GM23248 (cell line): ENCODE measurements around the gene IGF1R. TPM values are rescaled to one million over a fixed set of nuclear protein-coding genes. Genes with fewer than 3 reads are reported as not detected.

Experiments used
- DNase-seq: peaks from one replicate; pipeline ENCODE4 v3.0.0-alpha.2; 2015
- H2AFZ ChIP-seq: fragments of 200-600 bp; sonication (generic); 2 replicates; pipeline ENCODE4 v1.6.1; 2016; ENCODE audit warnings: antibody characterized with exemption
- H3F3A ChIP-seq: fragments of 200-600 bp; sonication (generic); 2 replicates; pipeline ENCODE4 v1.6.1; 2016; ENCODE audit warnings: mild to moderate bottlenecking, antibody characterized with exemption, mixed run types; ENCODE audit not compliant: insufficient read depth
- H3K27ac ChIP-seq: fragments of 200-600 bp; sonication (generic); 2 replicates; pipeline ENCODE4 v1.5.1; 2016; ENCODE audit warnings: mild to moderate bottlenecking
- H3K27me3 ChIP-seq: fragments of 200-600 bp; sonication (generic); replicated peaks from 2 replicates; pipeline ENCODE4 v1.6.1; 2016; ENCODE audit warnings: mild to moderate bottlenecking; ENCODE audit not compliant: insufficient read depth
- H3K36me3 ChIP-seq: fragments of 200-600 bp; sonication (generic); 2 replicates; pipeline ENCODE4 v1.6.1; 2016; ENCODE audit warnings: low read depth, mild to moderate bottlenecking
- H3K4me1 ChIP-seq: fragments of 200-600 bp; sonication (generic); 2 replicates; pipeline ENCODE4 v1.6.1; 2016; ENCODE audit warnings: mild to moderate bottlenecking; ENCODE audit not compliant: insufficient read depth
- H3K4me2 ChIP-seq: fragments of 200-600 bp; sonication (generic); one replicate; pipeline ENCODE4 v1.6.1; 2016; ENCODE audit warnings: mild to moderate bottlenecking; ENCODE audit not compliant: unreplicated experiment
- H3K4me3 ChIP-seq: fragments of 200-600 bp; sonication (generic); 2 replicates; pipeline ENCODE4 v1.5.1; 2016; ENCODE audit warnings: mild to moderate bottlenecking
- H3K79me2 ChIP-seq: fragments of 200-600 bp; sonication (generic); 2 replicates; pipeline ENCODE4 v1.6.1; 2016; ENCODE audit warnings: mild to moderate bottlenecking; ENCODE audit not compliant: insufficient read depth
- H3K9ac ChIP-seq: fragments of 200-600 bp; sonication (generic); 2 replicates; pipeline ENCODE4 v1.6.1; 2016; ENCODE audit warnings: mild to moderate bottlenecking
- H3K9me2 ChIP-seq: fragments of 200-600 bp; sonication (generic); 2 replicates; pipeline ENCODE4 v1.6.1; 2016; ENCODE audit warnings: mixed run types, mild to moderate bottlenecking, moderate library complexity; ENCODE audit not compliant: insufficient read depth
- H3K9me3 ChIP-seq: fragments of 200-600 bp; sonication (generic); one replicate; pipeline ENCODE4 v1.6.1; 2017; ENCODE audit warnings: low read depth
- H4K20me1 ChIP-seq: fragments of 200-600 bp; sonication (generic); 2 replicates; pipeline ENCODE4 v1.6.0; 2016; ENCODE audit not compliant: insufficient read depth
- EZH2 ChIP-seq: fragments of 200-600 bp; sonication (generic); IDR thresholded peaks from 2 replicates; pipeline ENCODE4 v1.6.1; 2018; ENCODE audit warnings: antibody characterized with exemption, mild to moderate bottlenecking; ENCODE audit not compliant: insufficient read depth, poor library complexity, severe bottlenecking
- EZH2phosphoT487 ChIP-seq: fragments of 200-600 bp; sonication (generic); IDR thresholded peaks from 2 replicates; pipeline ENCODE4 v1.6.1; 2018; ENCODE audit warnings: antibody characterized with exemption, moderate library complexity, mild to moderate bottlenecking, low read depth; ENCODE audit not compliant: insufficient read depth
- WGBS, 2 experiments: methylation state at CpG; one replicate each; pipeline ENCODE4 v1.1.6; 2015 to 2017; ENCODE audit warnings: low lambda C conversion rate in 2 of 2, low coverage in 1 of 2; ENCODE audit errors: missing lambda C conversion rate in 2 of 2; 5-methylcytosine and 5-hydroxymethylcytosine counted together
- in situ Hi-C: fragments of 300-500 bp; cut with MboI; formaldehyde crosslinking; loops from 2 replicates; pipeline ENCODE4 v1.15.0; 2020
- polyA plus RNA-seq: library from polyadenylated mRNA; unstranded; fragments of >200 nt; fragmentation: Nextera tagmentation; extraction: Ambion mirVana; gene quantifications from 2 replicates; pipeline ENCODE4 v1.2.1, GENCODE V29; 2016
- total RNA-seq: library from RNA; depleted of rRNA; stranded (reverse); fragments of >200 nt; shearing (Covaris generic); gene quantifications from 2 replicates; pipeline ENCODE4 v1.2.3, GENCODE V29; 2014

IGF1R gene
- total and polyA plus RNA-seq, 2 experiments from 2014 or later = 22.0 to 48.6 TPM

- DNase-seq = no peak
- Histone ChIP-seq H3K36me3 (no peaks in the 10 kb centered on the region), H3K4me2 (peak overlapping the region; percentile 3), H3F3A (no peaks in the 10 kb centered on the region; the same call in 1 of the 2 replicates), H3K79me2 (peaks cover 100% of the 10 kb centered on the region), H3K4me1 (peaks cover 72% of the 10 kb centered on the region), H3K9me2 (no peaks in the 10 kb centered on the region), H3K27me3 (no peaks in the 10 kb centered on the region), H3K27ac (no peak overlapping the region), H4K20me1 (peaks cover 22% of the 10 kb centered on the region; the same call in 1 of the 2 replicates), H2AFZ (no peak overlapping the region), H3K4me3 (no peak overlapping the region), H3K9me3 (no peaks in the 10 kb centered on the region), H3K9ac (no peak overlapping the region)
- TF ChIP-seq EZH2phosphoT487 = no peak
- TF ChIP-seq EZH2 = no peak
- in situ Hi-C loops = no loop called here
- 89 to 90% methylated on average over 10 of the region's 10 CpGs for WGBS, 2 experiments
Measured at GRCh38 chr15:98718426-98719136, 70.2 kb downstream of the IGF1R start.

- Histone ChIP-seq H3K4me2 (peak overlapping the region; percentile 3), H3K36me3 (no peaks in the 10 kb centered on the region), H3K9me3 (no peaks in the 10 kb centered on the region), H3K27me3 (no peaks in the 10 kb centered on the region), H3F3A (no peaks in the 10 kb centered on the region; the same call in 1 of the 2 replicates), H3K9ac (no peak overlapping the region), H2AFZ (no peak overlapping the region), H4K20me1 (peaks cover 21% of the 10 kb centered on the region; the same call in 1 of the 2 replicates), H3K27ac (no peak overlapping the region), H3K4me3 (no peak overlapping the region), H3K79me2 (peaks cover 100% of the 10 kb centered on the region), H3K9me2 (no peaks in the 10 kb centered on the region), H3K4me1 (peaks cover 71% of the 10 kb centered on the region)
- TF ChIP-seq EZH2phosphoT487 (no peak), EZH2 (no peak)
- in situ Hi-C loops = no loop called here
- DNase-seq = peak; percentile 18
- 78% methylated on average over 5 of the region's 5 CpGs for WGBS, 2 experiments
Measured at GRCh38 chr15:98719137-98719740, 70.9 kb downstream of the IGF1R start.

GRCh38 chr15:98720031-98720430 is 71.7 kb downstream of the IGF1R start:
- in situ Hi-C loops = no loop called here
- Histone ChIP-seq H3K27me3 (no peaks in the 10 kb centered on the region), H3K27ac (no peak overlapping the region), H3K4me2 (no peak overlapping the region), H3K79me2 (peaks cover 100% of the 10 kb centered on the region), H3K4me3 (no peak overlapping the region), H3K9me3 (no peaks in the 10 kb centered on the region), H3K4me1 (peaks cover 65% of the 10 kb centered on the region), H3K9me2 (no peaks in the 10 kb centered on the region), H3K36me3 (no peaks in the 10 kb centered on the region), H2AFZ (no peak overlapping the region), H3K9ac (no peak overlapping the region), H4K20me1 (peaks cover 17% of the 10 kb centered on the region; the same call in 1 of the 2 replicates), H3F3A (no peaks in the 10 kb centered on the region; the same call in 1 of the 2 replicates)
- DNase-seq = no peak
- 95% methylated on average over 6 of the region's 6 CpGs for WGBS, 2 experiments
- no peak for TF ChIP-seq EZH2phosphoT487
- no peak for TF ChIP-seq EZH2

- H2AFZ ChIP-seq = no peak overlapping the region
- no peaks in the 10 kb centered on the region; the same call in 1 of the 2 replicates for H3F3A ChIP-seq
- H3K27me3 ChIP-seq = no peaks in the 10 kb centered on the region
- no peak overlapping the region for H3K4me3 ChIP-seq
- no peaks in the 10 kb centered on the region for H3K9me2 ChIP-seq
- peaks cover 100% of the 10 kb centered on the region for H3K79me2 ChIP-seq
- no peaks in the 10 kb centered on the region for H3K9me3 ChIP-seq
- 57 to 62% methylated on average over 11 of the region's 11 CpGs for WGBS, 2 experiments
- H3K9ac ChIP-seq = no peak overlapping the region
- peak overlapping the region; percentile 14 for H3K4me2 ChIP-seq
- peaks cover 57% of the 10 kb centered on the region for H3K4me1 ChIP-seq
- H4K20me1 ChIP-seq = peaks cover 13% of the 10 kb centered on the region; the same call in 1 of the 2 replicates
- no peaks in the 10 kb centered on the region for H3K36me3 ChIP-seq
- TF ChIP-seq EZH2phosphoT487 (no peak), EZH2 (no peak)
- H3K27ac ChIP-seq = no peak overlapping the region
- DNase-seq = peak; percentile 12
- in situ Hi-C loops = no loop called here
Measured at GRCh38 chr15:98720577-98721565, 72.5 kb downstream of the IGF1R start.
